H1 (cell line): ENCODE data around the gene ZFAND5. TPM values are rescaled to one million over a fixed set of nuclear protein-coding genes. Genes with fewer than 3 reads are reported as not detected.

Source experiments
- CTCF ChIA-PET: fragments of 300-600 bp; sonication (Branson Sonifier 250); formaldehyde crosslinking; loops from one replicate; lab custom pipeline; 2021; ENCODE audit not compliant: partially characterized antibody; lab: Charles Lee
- POLR2A ChIA-PET: fragments of 300-600 bp; sonication (Branson Sonifier 250); formaldehyde crosslinking; loops from one replicate; lab custom pipeline; 2021; ENCODE audit warnings: inconsistent platforms; ENCODE audit not compliant: partially characterized antibody; lab: Charles Lee
- DNase-seq, 2 experiments: peaks; one replicate each; pipeline versions ENCODE4 v3.0.0 to v3.0.0-alpha.2; 2010 to 2022; ENCODE audit warnings: low spot score in 2 of 2, low read depth in 1 of 2, mixed read lengths in 1 of 2
- FAIRE-seq: peaks from 2 replicates; lab custom pipeline; 2011; peaks lifted over from hg19 to GRCh38; lab: Jason Lieb, UNC
- H2AFZ ChIP-seq: 2 replicates; pipeline ENCODE4 v1.8.1; 2012; ENCODE audit warnings: low read length, inconsistent platforms
- H2AK5ac ChIP-seq: 2 replicates; pipeline ENCODE4 v1.6.1; 2013; ENCODE audit warnings: low read depth, low read length
- H2BK120ac ChIP-seq: replicated peaks from 2 replicates; pipeline ENCODE3; 2013; ENCODE audit warnings: low read depth, low read length, inconsistent platforms
- H2BK12ac ChIP-seq: 2 replicates; pipeline ENCODE4 v1.6.1; 2013; ENCODE audit warnings: low read depth, low read length
- H2BK15ac ChIP-seq: 2 replicates; pipeline ENCODE4 v1.6.1; 2013; ENCODE audit warnings: low read length
- H2BK20ac ChIP-seq: 2 replicates; pipeline ENCODE4 v1.6.1; 2013; ENCODE audit warnings: low read length
- H2BK5ac ChIP-seq: 2 replicates; pipeline ENCODE4 v1.6.1; 2013; ENCODE audit warnings: low read depth, low read length
- H3K14ac ChIP-seq: 2 replicates; pipeline ENCODE4 v1.6.1; 2013; ENCODE audit warnings: inconsistent platforms; ENCODE audit not compliant: insufficient read length
- H3K18ac ChIP-seq: 2 replicates; pipeline ENCODE4 v1.6.1; 2013; ENCODE audit warnings: low read length; ENCODE audit errors: extremely low read depth
- H3K23ac ChIP-seq: 2 replicates; pipeline ENCODE4 v1.6.1; 2013; ENCODE audit warnings: inconsistent platforms; ENCODE audit not compliant: insufficient read length
- H3K23me2 ChIP-seq: 2 replicates; pipeline ENCODE4 v1.6.1; 2013; ENCODE audit warnings: low read depth, low read length
- H3K27ac ChIP-seq: 2 replicates; pipeline ENCODE4 v1.6.1; 2011; ENCODE audit warnings: low read depth, low read length, inconsistent platforms
- H3K27me3 ChIP-seq, 4 experiments: replicated peaks in 1 of 4; 1 replicate in 1 of 4; 2 replicates in 3 of 4; pipeline versions ENCODE4 v1.6.1 to v1.8.1; 2011 to 2013; ENCODE audit warnings: low read length in 3 of 4, mild to moderate bottlenecking in 3 of 4, inconsistent platforms in 2 of 4, mixed read lengths in 2 of 4, moderate library complexity in 1 of 4; ENCODE audit not compliant: control insufficient read depth in 3 of 4, insufficient read depth in 3 of 4; ENCODE audit errors: extremely low read depth in 1 of 4
- H3K36me3 ChIP-seq, 4 experiments: 2 replicates each; pipeline versions ENCODE4 v1.6.1 to v1.8.1; 2011 to 2013; ENCODE audit warnings: mild to moderate bottlenecking in 4 of 4, low read length in 3 of 4, moderate library complexity in 2 of 4, control low read depth in 1 of 4, inconsistent platforms in 1 of 4; ENCODE audit not compliant: insufficient read depth in 4 of 4, control insufficient read depth in 2 of 4
- H3K4ac ChIP-seq: replicated peaks from 2 replicates; pipeline ENCODE3; 2013; ENCODE audit warnings: low read length, low read depth, mixed read lengths, inconsistent platforms; ENCODE audit not compliant: insufficient read length
- H3K4me1 ChIP-seq, 4 experiments: replicated peaks in 1 of 4; 1 replicate in 1 of 4; 2 replicates in 3 of 4; pipeline versions ENCODE4 v1.6.1 to v1.8.1; 2011 to 2013; ENCODE audit warnings: low read length in 3 of 4, inconsistent platforms in 2 of 4, mixed read lengths in 1 of 4; ENCODE audit not compliant: insufficient read depth in 4 of 4, control insufficient read depth in 3 of 4
- H3K4me2 ChIP-seq, 2 experiments: 2 replicates each; pipeline versions ENCODE4 v1.6.1 to v1.8.1; 2011 to 2013; ENCODE audit warnings: low read depth in 2 of 2, low read length in 2 of 2, control low read depth in 1 of 2, inconsistent platforms in 1 of 2, mild to moderate bottlenecking in 1 of 2; ENCODE audit not compliant: insufficient read depth in 1 of 2
- H3K4me3 ChIP-seq, 4 experiments: fragments of 200-600, 300-600 bp in 1 of 4; sonication (generic), shearing (Covaris generic), sonication (Bioruptor Twin) in 1 of 4; 2 replicates each; pipeline versions ENCODE4 v1.5.1 to v1.8.1; 2011 to 2016; ENCODE audit warnings: low read length in 4 of 4, low read depth in 3 of 4, control low read depth in 2 of 4, inconsistent platforms in 2 of 4, mild to moderate bottlenecking in 2 of 4, mixed read lengths in 1 of 4, moderate library complexity in 1 of 4; ENCODE audit not compliant: insufficient read depth in 2 of 4; ENCODE audit errors: extremely low read depth in 1 of 4
- H3K56ac ChIP-seq: replicated peaks from 2 replicates; pipeline ENCODE3; 2013; ENCODE audit warnings: low read depth, mild to moderate bottlenecking, mixed read lengths, low read length, inconsistent platforms; ENCODE audit not compliant: insufficient read length
- H3K79me1 ChIP-seq: 2 replicates; pipeline ENCODE4 v1.6.1; 2013; ENCODE audit warnings: low read depth, low read length, control low read depth
- H3K79me2 ChIP-seq, 2 experiments: 2 replicates each; pipeline versions ENCODE4 v1.6.1 to v1.8.1; 2012 to 2013; ENCODE audit warnings: low read length in 2 of 2, mild to moderate bottlenecking in 2 of 2, inconsistent platforms in 1 of 2; ENCODE audit not compliant: insufficient read depth in 2 of 2, control insufficient read depth in 1 of 2
- H3K9ac ChIP-seq, 4 experiments: replicated peaks in 1 of 4; 1 replicate in 1 of 4; 2 replicates in 3 of 4; pipeline versions ENCODE4 v1.6.1 to v1.8.1; 2011 to 2013; ENCODE audit warnings: low read depth in 3 of 4, low read length in 3 of 4, control low read depth in 2 of 4, mild to moderate bottlenecking in 2 of 4, moderate library complexity in 2 of 4, inconsistent platforms in 1 of 4; ENCODE audit errors: extremely low read depth in 1 of 4
- H3K9me3 ChIP-seq, 2 experiments: 2 replicates each; pipeline versions ENCODE4 v1.6.1 to v1.8.1; 2012 to 2013; ENCODE audit warnings: mild to moderate bottlenecking in 2 of 2, moderate library complexity in 2 of 2, control low read depth in 1 of 2, inconsistent platforms in 1 of 2, low read depth in 1 of 2, low read length in 1 of 2, mixed read lengths in 1 of 2; ENCODE audit not compliant: insufficient read depth in 2 of 2
- H4K20me1 ChIP-seq, 2 experiments: replicated peaks in 1 of 2; 2 replicates each; pipeline versions ENCODE3 to v1.8.1; 2011 to 2013; ENCODE audit warnings: inconsistent platforms in 2 of 2, low read length in 2 of 2, mild to moderate bottlenecking in 1 of 2; ENCODE audit not compliant: insufficient read depth in 2 of 2, control insufficient read depth in 1 of 2
- H4K5ac ChIP-seq: 2 replicates; pipeline ENCODE4 v1.6.1; 2013; ENCODE audit warnings: low read length, low read depth, mixed read lengths, inconsistent platforms; ENCODE audit not compliant: insufficient read length
- H4K8ac ChIP-seq: 2 replicates; pipeline ENCODE4 v1.8.0; 2013; ENCODE audit warnings: mild to moderate bottlenecking, moderate library complexity, low read length, inconsistent platforms; ENCODE audit not compliant: insufficient read depth; ENCODE audit errors: extremely low read depth
- H4K91ac ChIP-seq: replicated peaks from 2 replicates; pipeline ENCODE3; 2013; ENCODE audit warnings: low read length, mixed read lengths, inconsistent platforms; ENCODE audit not compliant: insufficient read length
- ASH2L ChIP-seq: fragments of 200-600, 300-600 bp; sonication (generic); IDR thresholded peaks from one replicate; pipeline ENCODE4 v1.7.1; 2017; ENCODE audit warnings: low read length
- ATF2 ChIP-seq: IDR thresholded peaks from 2 replicates; pipeline ENCODE4 v1.6.1; 2012; ENCODE audit warnings: low read length, inconsistent platforms
- CTBP2 ChIP-seq: IDR thresholded peaks from 2 replicates; pipeline ENCODE4 v1.7.0; 2011; ENCODE audit warnings: borderline replicate concordance, mild to moderate bottlenecking, moderate library complexity, mixed read lengths, low read length; ENCODE audit not compliant: insufficient read depth, insufficient read length
- E2F6 ChIP-seq: IDR thresholded peaks from 2 replicates; pipeline ENCODE4 v1.6.1; 2012; ENCODE audit warnings: inconsistent platforms
- EGR1 ChIP-seq: IDR thresholded peaks from 2 replicates; pipeline ENCODE4 v1.6.1; 2011; ENCODE audit warnings: low read depth, low read length, borderline replicate concordance
- HDAC2 ChIP-seq, 2 experiments: fragments of 300-600 bp in 1 of 2; sonication (generic) in 1 of 2; IDR thresholded peaks; 2 replicates each; pipeline ENCODE4 v1.6.1; 2011 to 2012; ENCODE audit warnings: low read depth in 2 of 2, low read length in 2 of 2, mild to moderate bottlenecking in 2 of 2, moderate library complexity in 2 of 2, borderline replicate concordance in 1 of 2, inconsistent platforms in 1 of 2
- MAFK ChIP-seq: IDR thresholded peaks from 2 replicates; pipeline ENCODE4 v1.6.1; 2012; ENCODE audit warnings: low read depth, mild to moderate bottlenecking, improper control_type of control experiment, low read length
- NANOG ChIP-seq: IDR thresholded peaks from 2 replicates; pipeline ENCODE4 v1.6.1; 2011; ENCODE audit warnings: low read length, low read depth, mild to moderate bottlenecking, inconsistent platforms; ENCODE audit not compliant: insufficient read depth, poor library complexity, severe bottlenecking
- SP1 ChIP-seq: IDR thresholded peaks from 2 replicates; pipeline ENCODE4 v1.6.1; 2011; ENCODE audit warnings: low read depth, low read length
- WGBS, 2 experiments: shearing (Covaris generic) in 1 of 2; methylation state at CpG; one replicate each; pipeline versions ENCODE4 v1.1.6 to v1.1.7; 2013 to 2015; ENCODE audit warnings: low lambda C conversion rate in 2 of 2, mixed read lengths in 2 of 2, inconsistent platforms in 1 of 2, low coverage in 1 of 2, missing lambda C conversion rate in 1 of 2; ENCODE audit not compliant: insufficient replicate concordance in 2 of 2, insufficient coverage in 1 of 2, insufficient read length in 1 of 2; ENCODE audit errors: extremely low coverage in 1 of 2, missing lambda C conversion rate in 1 of 2; 5-methylcytosine and 5-hydroxymethylcytosine counted together
- polyA plus RNA-seq, 7 experiments: library from polyadenylated mRNA; depleted of rRNA in 3 of 7; stranded (reverse) in 5 of 7; unstranded in 2 of 7; fragments of >200 nt in 5 of 7; fragments of 200-250 nt in 2 of 7; gene quantifications; 1 replicate in 5 of 7; 2 replicates in 1 of 7; 4 replicates in 1 of 7; pipeline versions ENCODE4 v1.2.1 to v1.2.3, GENCODE V29; 2011 to 2013; ENCODE audit warnings: missing spikeins in 2 of 7, mixed read lengths in 2 of 7
- total RNA-seq: library from RNA; stranded (reverse); fragmentation: NEBNext Ultra II Directional; extraction: Animal tissue kit (Norgen Biotek cat#: 25700); gene quantifications from 2 replicates; pipeline ENCODE4 v1.2.1, GENCODE V29; 2021

The ZFAND5 gene
- total and polyA plus RNA-seq, 2 of the 8 experiments (the other 6 are each of a cell fraction or from before 2014, with no cell fraction given): 76.7 to 225 TPM

GRCh38 chr9:72315510-72316311 lies 49.3 kb downstream of the ZFAND5 start:
- Histone ChIP-seq H2BK15ac (no peak overlapping the region), H3K79me2 (no peaks in the 10 kb centered on the region), H3K9ac (no peak overlapping the region; a peak in 1 of 7 replicates), H4K8ac (no peak overlapping the region), H4K91ac (no peak overlapping the region), H3K79me1 (no peaks in the 10 kb centered on the region), H2BK20ac (no peak overlapping the region), H2AFZ (peak overlapping the region; percentile 88), H2BK5ac (no peak overlapping the region), H3K14ac (no peak overlapping the region), H3K27me3 (no peaks in the 10 kb centered on the region), H3K4ac (no peak overlapping the region), H4K20me1 (no peaks in the 10 kb centered on the region), H2BK120ac (no peak overlapping the region), H3K4me2 (peak overlapping the region in 1 of 2 experiments; percentile 1; a peak in 1 of 4 replicates), H3K4me1 (peaks cover 0 to 8% (median 6%) of the 10 kb centered on the region in 4 experiments; a peak in 5 of 7 replicates), H4K5ac (no peak overlapping the region), H3K27ac (no peak overlapping the region), H3K4me3 (no peak overlapping the region), H3K9me3 (no peaks in the 10 kb centered on the region), H3K36me3 (no peaks in the 10 kb centered on the region), H2AK5ac (no peak overlapping the region), H2BK12ac (no peak overlapping the region), H3K23me2 (no peaks in the 10 kb centered on the region), H3K23ac (no peak overlapping the region), H3K18ac (no peak overlapping the region), H3K56ac (no peak overlapping the region)
- 61% methylated on average over 10 of the region's 10 CpGs; no CpG with 5 or more reads in 1 of the 2 experiments for WGBS, 2 experiments
- FAIRE-seq (no peak), DNase-seq (no peak)
- ChIA-PET CTCF (interaction anchor here (0.6 to 2.7 kb wide), 15 partner anchors 9 to 437 kb away, joined by 3 to 11 read pairs (median 4); no protein-coding TSS in a partner anchor), POLR2A (interaction anchor here (0.5 to 1.2 kb wide), 4 partner anchors 41 to 465 kb away, joined by 3 read pairs; no protein-coding TSS in a partner anchor)
- TF ChIP-seq NANOG (no peak), EGR1 (no peak), ATF2 (no peak), MAFK (no peak), CTBP2 (no peak), E2F6 (no peak), HDAC2 (IDR thresholded peaks at IDR 0.05; ENCODE audit: borderline replicate concordance in 1 of 2, low read depth in 2 of 2, low read length in 2 of 2) (no peak), ASH2L (no peak), SP1 (no peak)
